ENCODE measurements around the gene NADK.
"Not testable (repeated sequence)": the region's sequence is repeated elsewhere in the genome, so short reads cannot be mapped to it uniquely, and the experiment has no call there.

GRCh38 chr1:1726088-1726487, 52.2 kb downstream of the NADK start:
- TF ChIP-seq, protein P1, sequence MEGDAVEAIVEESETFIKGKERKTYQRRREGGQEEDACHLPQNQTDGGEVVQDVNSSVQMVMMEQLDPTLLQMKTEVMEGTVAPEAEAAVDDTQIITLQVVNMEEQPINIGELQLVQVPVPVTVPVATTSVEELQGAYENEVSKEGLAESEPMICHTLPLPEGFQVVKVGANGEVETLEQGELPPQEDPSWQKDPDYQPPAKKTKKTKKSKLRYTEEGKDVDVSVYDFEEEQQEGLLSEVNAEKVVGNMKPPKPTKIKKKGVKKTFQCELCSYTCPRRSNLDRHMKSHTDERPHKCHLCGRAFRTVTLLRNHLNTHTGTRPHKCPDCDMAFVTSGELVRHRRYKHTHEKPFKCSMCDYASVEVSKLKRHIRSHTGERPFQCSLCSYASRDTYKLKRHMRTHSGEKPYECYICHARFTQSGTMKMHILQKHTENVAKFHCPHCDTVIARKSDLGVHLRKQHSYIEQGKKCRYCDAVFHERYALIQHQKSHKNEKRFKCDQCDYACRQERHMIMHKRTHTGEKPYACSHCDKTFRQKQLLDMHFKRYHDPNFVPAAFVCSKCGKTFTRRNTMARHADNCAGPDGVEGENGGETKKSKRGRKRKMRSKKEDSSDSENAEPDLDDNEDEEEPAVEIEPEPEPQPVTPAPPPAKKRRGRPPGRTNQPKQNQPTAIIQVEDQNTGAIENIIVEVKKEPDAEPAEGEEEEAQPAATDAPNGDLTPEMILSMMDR (IDR thresholded peaks at IDR 0.05), result not testable (repeated sequence)
- TF ChIP-seq POLR2AphosphoS5 (IDR thresholded peaks at IDR 0.05), result not testable (repeated sequence)
